Prostate gland (tissue), 2 donors: ENCODE measurements around the gene RHEB.

Experiments used
- CTCF ChIP-seq, 4 experiments: fragments of 200-600 bp in 2 of 4; fragments of 450-650 bp in 2 of 4; sonication (generic) in 2 of 4; IDR thresholded peaks; 1 replicate in 3 of 4; 2 replicates in 1 of 4; pipeline ENCODE4 v1.5.1; 2016 to 2019; ENCODE audit warnings: antibody characterized with exemption in 4 of 4, mild to moderate bottlenecking in 2 of 4, moderate library complexity in 2 of 4
- POLR2A ChIP-seq: fragments of 450-650 bp; IDR thresholded peaks from one replicate; pipeline ENCODE4 v1.6.1; 2016; ENCODE audit warnings: antibody characterized with exemption, mild to moderate bottlenecking
- POLR2AphosphoS5 ChIP-seq: sonication (generic); formaldehyde crosslinking; IDR thresholded peaks from one replicate; pipeline ENCODE4 v1.6.1; 2017; ENCODE audit warnings: antibody characterized with exemption

DNA sequence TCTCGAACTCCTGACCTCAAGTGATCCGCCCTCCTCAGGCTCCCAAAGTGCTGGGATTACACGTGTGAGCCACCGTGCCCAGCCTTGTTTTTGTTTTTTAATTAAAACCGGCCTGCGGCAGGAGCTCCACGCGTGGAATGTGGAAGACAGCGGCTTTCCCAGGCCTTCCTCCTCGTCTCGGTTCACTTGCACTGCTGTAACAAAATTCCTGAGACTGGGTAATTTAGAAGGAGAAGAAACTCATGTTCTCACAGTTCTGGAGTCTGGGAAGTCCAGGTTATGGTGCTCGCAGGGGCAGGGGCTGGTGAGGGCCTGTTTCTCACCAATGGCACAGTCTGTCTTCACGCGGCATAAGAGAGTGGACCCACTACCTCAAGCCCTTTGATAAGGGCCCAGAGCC lies 65.4 kb downstream of the RHEB start:
- TF ChIP-seq CTCF (IDR thresholded peaks at IDR 0.05), result no peak
- no peak for TF ChIP-seq POLR2A
- TF ChIP-seq POLR2AphosphoS5, result no peak
